Epithelial cell of esophagus (primary cell): ENCODE data around the gene GABRR1.

Experiments
- DNase-seq: peaks from one replicate; pipeline ENCODE4 v3.0.0; 2010; ENCODE audit warnings: low read depth
- H3K4me3 ChIP-seq: 2 replicates; pipeline ENCODE4 v1.5.1; 2011; ENCODE audit warnings: mild to moderate bottlenecking, low read length, control low read depth
- CTCF ChIP-seq: IDR thresholded peaks from 2 replicates; pipeline ENCODE4 v1.5.1; 2011; ENCODE audit warnings: low read depth, mild to moderate bottlenecking, low read length, control low read depth, inconsistent platforms; ENCODE audit not compliant: insufficient read depth; ENCODE audit errors: missing control alignments

The GABRR1 gene

GRCh38 chr6:89205819-89206218 lies 11.3 kb downstream of the GABRR1 start:
- no peak for TF ChIP-seq CTCF
- no peak for DNase-seq
- no peak overlapping the region for H3K4me3 ChIP-seq

- H3K4me3 ChIP-seq = no peak overlapping the region
- no peak for TF ChIP-seq CTCF
- no peak for DNase-seq
These were observed 13.1 kb downstream of the GABRR1 start for GRCh38 chr6:89204096-89204495.

- no peak overlapping the region for H3K4me3 ChIP-seq
- DNase-seq = no peak
- no peak for TF ChIP-seq CTCF
These were observed 16.4 kb downstream of the GABRR1 start for GRCh38 chr6:89200706-89201215.

- DNase-seq = peak; percentile 30
- H3K4me3 ChIP-seq = no peak overlapping the region
- TF ChIP-seq CTCF = no peak
These were observed 17.6 kb downstream of the GABRR1 start for GRCh38 chr6:89199579-89199978.

GRCh38 chr6:89198235-89198634 lies 18.9 kb downstream of the GABRR1 start:
- no peak overlapping the region for H3K4me3 ChIP-seq
- no peak for DNase-seq
- TF ChIP-seq CTCF = no peak

- DNase-seq = no peak
- no peak for TF ChIP-seq CTCF
- H3K4me3 ChIP-seq = no peak overlapping the region
These were observed 20.0 kb downstream of the GABRR1 start for GRCh38 chr6:89197141-89197540.

GRCh38 chr6:89194559-89194958 lies 22.6 kb downstream of the GABRR1 start:
- H3K4me3 ChIP-seq = no peak overlapping the region
- no peak for DNase-seq
- TF ChIP-seq CTCF = no peak
